Activated effector memory CD4-positive, alpha-beta T cell treated with Interleukin-2 at 50 U/mL for 16 hours (primary cell): ENCODE data around the gene ASB4.
"Not testable (repeated sequence)": the region's sequence is repeated elsewhere in the genome, so short reads cannot be mapped to it uniquely, and the experiment has no call there.

Experiments used
- DNase-seq: peaks from one replicate; pipeline ENCODE4 v3.0.0-alpha.2; 2020

Gene ASB4

GRCh38 chr7:95479992-95480624, 5.6 kb upstream of the ASB4 start:
- DNase-seq = no peak

- DNase-seq = no peak
Observed at GRCh38 chr7:95481271-95482165, 4.2 kb upstream of the ASB4 start.

GRCh38 chr7:95482424-95482823, 3.3 kb upstream of the ASB4 start:
- no peak for DNase-seq

- DNase-seq = no peak
Observed at GRCh38 chr7:95490231-95490762, 4.6 kb downstream of the ASB4 start.

GRCh38 chr7:95491201-95491600, 5.5 kb downstream of the ASB4 start:
- DNase-seq = no peak

- DNase-seq = no peak
Observed at GRCh38 chr7:95491634-95492314, 6.0 kb downstream of the ASB4 start.

- no peak for DNase-seq
Observed at GRCh38 chr7:95493247-95493646, 7.5 kb downstream of the ASB4 start.

- DNase-seq = no peak
Observed at GRCh38 chr7:95493844-95494243, 8.1 kb downstream of the ASB4 start.

- no peak for DNase-seq
Observed at GRCh38 chr7:95501261-95501832, 15.6 kb downstream of the ASB4 start.

- no peak for DNase-seq
Observed at GRCh38 chr7:95502403-95502802, 16.7 kb downstream of the ASB4 start.

- no peak for DNase-seq
Observed at GRCh38 chr7:95503271-95504131, 17.8 kb downstream of the ASB4 start.

GRCh38 chr7:95504132-95504588, 18.4 kb downstream of the ASB4 start:
- DNase-seq = not testable (repeated sequence)

GRCh38 chr7:95508780-95509179, 23.0 kb downstream of the ASB4 start:
- no peak for DNase-seq

GRCh38 chr7:95509199-95509598, 23.5 kb downstream of the ASB4 start:
- no peak for DNase-seq

- DNase-seq = peak; percentile 4
Observed at GRCh38 chr7:95511716-95512260, 26.0 kb downstream of the ASB4 start.

GRCh38 chr7:95517458-95517857, 31.7 kb downstream of the ASB4 start:
- DNase-seq = no peak

GRCh38 chr7:95517870-95518269, 32.1 kb downstream of the ASB4 start:
- DNase-seq = no peak

- DNase-seq = no peak
Observed at GRCh38 chr7:95520136-95520535, 34.4 kb downstream of the ASB4 start.

GRCh38 chr7:95525503-95525902, 39.8 kb downstream of the ASB4 start:
- no peak for DNase-seq

GRCh38 chr7:95526128-95526738, 40.5 kb downstream of the ASB4 start:
- no peak for DNase-seq
